Panc1 (cell line): ENCODE results near the gene LPP.

Experiments used
- SIN3A ChIP-seq: IDR thresholded peaks from 2 replicates; pipeline ENCODE4 v1.6.1; 2012; ENCODE audit warnings: low read depth, mild to moderate bottlenecking, low read length, moderate library complexity, borderline replicate concordance; ENCODE audit not compliant: insufficient read depth
- TF ChIP-seq, protein P1 (sequence below): fragments of 450-650 bp; IDR thresholded peaks from 2 replicates; pipeline ENCODE4 v1.5.1; 2017; ENCODE audit warnings: mild to moderate bottlenecking

DNA sequence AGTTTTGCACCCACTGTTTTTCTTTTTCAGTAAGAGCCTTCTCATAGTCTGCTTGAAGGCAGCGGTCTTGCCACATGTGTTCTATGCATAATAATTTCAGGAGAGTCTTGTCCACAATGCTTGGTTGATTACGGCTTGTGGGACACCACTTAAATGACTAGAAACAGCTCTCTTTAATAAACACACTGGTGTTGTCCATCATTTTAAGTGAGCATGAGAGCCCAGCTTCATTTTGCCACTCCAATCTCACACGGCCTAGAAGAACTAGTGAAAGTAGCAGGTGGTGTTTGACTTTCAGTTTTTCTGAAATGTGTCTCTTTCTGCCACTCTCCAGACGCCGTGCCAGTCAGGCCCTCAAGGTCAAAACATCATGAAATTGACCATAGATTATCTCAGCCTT, 292.1 kb downstream of the LPP start:
- TF ChIP-seq, protein P1, sequence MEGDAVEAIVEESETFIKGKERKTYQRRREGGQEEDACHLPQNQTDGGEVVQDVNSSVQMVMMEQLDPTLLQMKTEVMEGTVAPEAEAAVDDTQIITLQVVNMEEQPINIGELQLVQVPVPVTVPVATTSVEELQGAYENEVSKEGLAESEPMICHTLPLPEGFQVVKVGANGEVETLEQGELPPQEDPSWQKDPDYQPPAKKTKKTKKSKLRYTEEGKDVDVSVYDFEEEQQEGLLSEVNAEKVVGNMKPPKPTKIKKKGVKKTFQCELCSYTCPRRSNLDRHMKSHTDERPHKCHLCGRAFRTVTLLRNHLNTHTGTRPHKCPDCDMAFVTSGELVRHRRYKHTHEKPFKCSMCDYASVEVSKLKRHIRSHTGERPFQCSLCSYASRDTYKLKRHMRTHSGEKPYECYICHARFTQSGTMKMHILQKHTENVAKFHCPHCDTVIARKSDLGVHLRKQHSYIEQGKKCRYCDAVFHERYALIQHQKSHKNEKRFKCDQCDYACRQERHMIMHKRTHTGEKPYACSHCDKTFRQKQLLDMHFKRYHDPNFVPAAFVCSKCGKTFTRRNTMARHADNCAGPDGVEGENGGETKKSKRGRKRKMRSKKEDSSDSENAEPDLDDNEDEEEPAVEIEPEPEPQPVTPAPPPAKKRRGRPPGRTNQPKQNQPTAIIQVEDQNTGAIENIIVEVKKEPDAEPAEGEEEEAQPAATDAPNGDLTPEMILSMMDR = no peak
- TF ChIP-seq SIN3A = no peak
